ENCODE data around the gene OXCT1. TPM values are rescaled to one million over a fixed set of nuclear protein-coding genes. Genes with fewer than 3 reads are reported as not detected.

Gene OXCT1
- total and polyA plus RNA-seq, 2 of the 4 experiments (the other 2 are of a cell fraction) = 14.2 to 16.3 TPM

- TF ChIP-seq SMC3 (IDR thresholded peaks at IDR 0.05; ENCODE audit: low read depth, low read length) = no peak
Observed at GRCh38 chr5:41835645-41836044, 34.6 kb downstream of the OXCT1 start (continued).

- Histone ChIP-seq H4K91ac (ENCODE audit: insufficient read depth, low read depth, low read length) (no peak overlapping the region), H3K23ac (ENCODE audit: low read depth, low read length) (no peak overlapping the region), H3K9me1 (ENCODE audit: insufficient read depth, low read length) (peaks cover 4% of the 10 kb centered on the region), H2AK5ac (ENCODE audit: low read depth, low read length) (no peak overlapping the region), H3K27ac (ENCODE audit: insufficient read depth, low read length) (no peak overlapping the region), H4K20me1 (ENCODE audit: insufficient read depth, low read length) (no peaks in the 10 kb centered on the region), H4K8ac (ENCODE audit: low read depth in 2 of 2, low read length in 2 of 2) (no peak overlapping the region), H3K56ac (ENCODE audit: extremely low read depth, insufficient read depth, low read length) (no peak overlapping the region), H2BK120ac (ENCODE audit: low read depth, low read length) (no peak overlapping the region), H3K79me1 (ENCODE audit: low read depth in 1 of 2, low read length in 2 of 2) (peaks cover 4 to 7% of the 10 kb centered on the region in 2 experiments; a peak in 2 of 4 replicates), H3K36me3 (ENCODE audit: control insufficient read depth, insufficient read depth, low read length) (peaks cover 4% of the 10 kb centered on the region), H2AK9ac (replicated peaks; ENCODE audit: low read depth, low read length, poor library complexity) (no peak overlapping the region), H3K4me2 (ENCODE audit: low read depth, low read length) (no peak overlapping the region), H2AFZ (replicated peaks; ENCODE audit: low read length, poor library complexity) (no peak overlapping the region), H3K4me3 (ENCODE audit: insufficient read depth, low read depth, low read length) (no peak overlapping the region), H3K4me1 (ENCODE audit: control insufficient read depth, insufficient read depth, low read length) (peaks cover 7% of the 10 kb centered on the region), H4K5ac (ENCODE audit: low read depth, low read length) (no peak overlapping the region), H3K27me3 (ENCODE audit: control insufficient read depth, insufficient read depth, low read length) (no peaks in the 10 kb centered on the region), H3K18ac (ENCODE audit: low read depth, low read length) (no peak overlapping the region), H3K9ac (ENCODE audit: low read depth, low read length) (no peak overlapping the region), H2BK5ac (ENCODE audit: low read depth, low read length, poor library complexity, severe bottlenecking) (no peak overlapping the region), H3K4ac (ENCODE audit: low read depth, low read length) (no peak overlapping the region), H2BK15ac (ENCODE audit: low read depth, low read length) (no peak overlapping the region), H3K14ac (replicated peaks; ENCODE audit: low read depth, low read length) (no peak overlapping the region), H2BK20ac (ENCODE audit: low read depth, low read length) (no peak overlapping the region), H3K9me3 (ENCODE audit: control insufficient read depth, insufficient read depth, low read length) (no peaks in the 10 kb centered on the region)
- BruUV-seq (replicated peaks) = no TSS peak
- WGBS, 2 experiments (ENCODE audit: extremely low coverage in 2 of 2, insufficient read length in 1 of 2) = no CpG with 5 or more reads among the region's 1 CpG
- intact Hi-C loops (cut with micrococcal nuclease) (no loop called here), dilution Hi-C loops (cut with HindIII; ENCODE audit: low sequenced_read_pairs, unreplicated experiment) (no loop called here), in situ Hi-C loops (cut with MboI; ENCODE audit: low sequenced_read_pairs) (loop anchor here (10.0 to 25.0 kb wide), 2 partner anchors 572 to 930 kb away; partner anchors contain the start of gene C7)
- TF ChIP-seq RFX5 (IDR thresholded peaks at IDR 0.05; ENCODE audit: low read depth, low read length) = no peak
- TF ChIP-seq SMC3 (IDR thresholded peaks at IDR 0.05; ENCODE audit: low read depth, low read length) = no peak
- TF ChIP-seq CTCF (conservative IDR thresholded peaks at IDR 0.05; ENCODE audit: low read depth, low read length) = no peak
- no peak for TF ChIP-seq MXI1 (IDR thresholded peaks at IDR 0.05; ENCODE audit: borderline replicate concordance, low read depth, low read length)
- no peak for TF ChIP-seq ELK1 (IDR thresholded peaks at IDR 0.05; ENCODE audit: borderline replicate concordance, low read depth, low read length)
- TF ChIP-seq CEBPB (IDR thresholded peaks at IDR 0.05; ENCODE audit: low read depth, low read length) = no peak
- TF ChIP-seq BHLHE40 (IDR thresholded peaks at IDR 0.05; ENCODE audit: low read depth, low read length) = no peak
- TF ChIP-seq NFE2L2 (IDR thresholded peaks at IDR 0.05; ENCODE audit: low read depth, low read length) = no peak
- TF ChIP-seq MAZ (IDR thresholded peaks at IDR 0.05; ENCODE audit: borderline replicate concordance, low read depth, low read length) = no peak
- no peak for TF ChIP-seq MAFK (IDR thresholded peaks at IDR 0.05; ENCODE audit: low read depth, low read length)
- TF ChIP-seq USF2 (IDR thresholded peaks at IDR 0.05; ENCODE audit: low read depth, low read length) = no peak
- TF ChIP-seq CHD1 (IDR thresholded peaks at IDR 0.05; ENCODE audit: low read depth, low read length) = no peak
- TF ChIP-seq RAD21 (IDR thresholded peaks at IDR 0.05; ENCODE audit: low read length) = no peak
- DNase-seq (no peak), ATAC-seq (ENCODE audit: low read depth) (no peak)
- ChIA-PET CTCF (interaction anchor here (0.5 to 1.2 kb wide), 3 partner anchors 112 to 127 kb away, joined by 3 to 5 read pairs (median 3); no protein-coding TSS in a partner anchor), POLR2A (ENCODE audit: unreplicated experiment) (interaction anchor here (0.5 kb wide), 1 partner anchor 116 kb away, joined by 3 read pairs; no protein-coding TSS in a partner anchor)
Observed at GRCh38 chr5:41834506-41834905, 35.7 kb downstream of the OXCT1 start.
